Tibial nerve (tissue), 4 donors: ENCODE data around the gene LSMEM2. TPM values are rescaled to one million over a fixed set of nuclear protein-coding genes. Genes with fewer than 3 reads are reported as not detected.

Source experiments
- DNase-seq, 2 donors: peaks; one replicate each; pipeline ENCODE4 v3.0.0-alpha.2; 2019; ENCODE audit warnings: low spot score in 2 of 2
- H3K27ac ChIP-seq, 4 donors: fragments of 200-600 bp; sonication (generic) in 3 of 4; one replicate each; pipeline ENCODE4 v1.5.1; 2017 to 2019; ENCODE audit warnings: mild to moderate bottlenecking in 1 of 4
- H3K27me3 ChIP-seq, 2 donors: fragments of 200-600 bp; sonication (generic) in 1 of 2; one replicate each; pipeline versions ENCODE4 v1.5.1 to v1.6.0; 2017 to 2019
- H3K36me3 ChIP-seq, 3 donors: fragments of 200-600 bp; sonication (generic); one replicate each; pipeline ENCODE4 v1.5.1; 2018 to 2019
- H3K4me1 ChIP-seq, 4 donors: fragments of 200-600 bp; sonication (generic) in 3 of 4; one replicate each; pipeline ENCODE4 v1.5.1; 2017 to 2019
- H3K4me3 ChIP-seq, 4 donors: fragments of 200-600 bp; sonication (generic) in 3 of 4; one replicate each; pipeline ENCODE4 v1.5.1; 2017 to 2019; ENCODE audit warnings: mild to moderate bottlenecking in 1 of 4, moderate library complexity in 1 of 4
- H3K9me3 ChIP-seq, 4 donors: fragments of 200-600 bp; sonication (generic) in 3 of 4; one replicate each; pipeline ENCODE4 v1.5.1; 2017 to 2019
- EP300 ChIP-seq, 2 donors: sonication (generic); formaldehyde crosslinking; IDR thresholded peaks; one replicate each; pipeline ENCODE4 v1.6.1; 2017; ENCODE audit warnings: antibody characterized with exemption in 2 of 2, mild to moderate bottlenecking in 1 of 2
- POLR2A ChIP-seq, 2 donors: fragments of 450-650 bp; IDR thresholded peaks; one replicate each; pipeline ENCODE4 v1.6.1; 2017; ENCODE audit warnings: antibody characterized with exemption in 2 of 2, mild to moderate bottlenecking in 2 of 2, moderate library complexity in 2 of 2
- WGBS, 2 donors: methylation state at CpG; one replicate each; pipeline ENCODE4 v1.1.5; 2018; 5-methylcytosine and 5-hydroxymethylcytosine counted together
- total RNA-seq, 4 donors: library from RNA; depleted of rRNA; stranded (reverse); fragments of >200 nt; gene quantifications; one replicate each; pipeline ENCODE4 v1.1.0, GENCODE V29; 2016
- TF ChIP-seq, protein P1 (sequence below), 5 experiments: fragments of 200-600 bp in 3 of 5; fragments of 450-650 bp in 2 of 5; sonication (generic) in 3 of 5; IDR thresholded peaks; one replicate each; pipeline ENCODE4 v1.5.1; 2016 to 2019; ENCODE audit warnings: antibody characterized with exemption in 5 of 5, mild to moderate bottlenecking in 3 of 5, moderate library complexity in 2 of 5

LSMEM2 gene
- total RNA-seq, 4 donors from 2014 or later: 2.0 to 3.1 (median 2.5) TPM

- DNase-seq: peak; percentile 98
- peak within 1 kb of the TSS; percentile 78 to 97 (median 90) for H3K4me3 ChIP-seq
- TF ChIP-seq, protein P1, sequence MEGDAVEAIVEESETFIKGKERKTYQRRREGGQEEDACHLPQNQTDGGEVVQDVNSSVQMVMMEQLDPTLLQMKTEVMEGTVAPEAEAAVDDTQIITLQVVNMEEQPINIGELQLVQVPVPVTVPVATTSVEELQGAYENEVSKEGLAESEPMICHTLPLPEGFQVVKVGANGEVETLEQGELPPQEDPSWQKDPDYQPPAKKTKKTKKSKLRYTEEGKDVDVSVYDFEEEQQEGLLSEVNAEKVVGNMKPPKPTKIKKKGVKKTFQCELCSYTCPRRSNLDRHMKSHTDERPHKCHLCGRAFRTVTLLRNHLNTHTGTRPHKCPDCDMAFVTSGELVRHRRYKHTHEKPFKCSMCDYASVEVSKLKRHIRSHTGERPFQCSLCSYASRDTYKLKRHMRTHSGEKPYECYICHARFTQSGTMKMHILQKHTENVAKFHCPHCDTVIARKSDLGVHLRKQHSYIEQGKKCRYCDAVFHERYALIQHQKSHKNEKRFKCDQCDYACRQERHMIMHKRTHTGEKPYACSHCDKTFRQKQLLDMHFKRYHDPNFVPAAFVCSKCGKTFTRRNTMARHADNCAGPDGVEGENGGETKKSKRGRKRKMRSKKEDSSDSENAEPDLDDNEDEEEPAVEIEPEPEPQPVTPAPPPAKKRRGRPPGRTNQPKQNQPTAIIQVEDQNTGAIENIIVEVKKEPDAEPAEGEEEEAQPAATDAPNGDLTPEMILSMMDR (IDR thresholded peaks at IDR 0.05): peak in 1 of 5 experiments; percentile 44
- TF ChIP-seq POLR2A (IDR thresholded peaks at IDR 0.05) (peak; percentile 28 to 65), EP300 (IDR thresholded peaks at IDR 0.05) (peak; percentile 87 to 89)
- H3K4me1 ChIP-seq: peaks cover 0 to 67% (median 21%) of the 10 kb centered on the region in 4 donors
- 2 to 5% methylated on average over 30 to 43 of the region's 55 CpGs for WGBS, 2 donors
- peak within 1 kb of the TSS; percentile 57 to 89 (median 86) for H3K27ac ChIP-seq
- no peaks in the 10 kb centered on the region for H3K27me3 ChIP-seq
- H3K9me3 ChIP-seq: no peaks in the 10 kb centered on the region
- H3K36me3 ChIP-seq: peaks cover 5 to 55% (median 17%) of the 10 kb centered on the region in 3 donors
Measured at GRCh38 chr3:50327943-50328691, 49.2 kb downstream of the LSMEM2 start, which contains the start of gene TUSC2. Gene TUSC2 (minus strand): TSS chr3:50328223. CDS start chr3:50328099, 124 bp downstream.

DNA sequence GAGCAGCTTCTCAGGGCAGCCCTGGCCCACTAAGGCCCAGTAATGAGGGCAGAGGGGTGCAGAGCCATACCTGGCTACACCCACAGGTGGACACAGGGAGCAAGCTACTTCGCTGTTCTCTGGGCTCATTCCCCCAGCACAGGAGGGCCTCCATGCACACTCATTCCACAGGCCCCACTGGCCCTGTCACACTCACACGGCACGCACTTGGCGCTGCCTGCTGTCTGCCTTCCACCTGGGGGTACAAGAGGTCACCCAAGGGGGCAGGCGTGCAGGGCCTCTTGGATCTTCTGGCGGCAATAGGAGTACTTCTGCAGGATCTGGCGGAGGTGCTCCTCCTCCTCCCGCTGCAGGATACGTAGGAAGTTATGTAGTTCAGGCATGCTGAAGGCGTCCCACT lies 51.4 kb downstream of the LSMEM2 start:
- TF ChIP-seq EP300 (IDR thresholded peaks at IDR 0.05) (no peak), POLR2A (IDR thresholded peaks at IDR 0.05) (no peak)
- TF ChIP-seq, protein P1 (IDR thresholded peaks at IDR 0.05): no peak
- H3K36me3 ChIP-seq: peaks cover 5 to 50% (median 17%) of the 10 kb centered on the region in 3 donors

GRCh38 chr3:50331364-50331907 lies 52.5 kb downstream of the LSMEM2 start:
- Histone ChIP-seq H3K4me3 (no peak overlapping the region), H3K4me1 (peaks cover 0 to 67% (median 41%) of the 10 kb centered on the region in 4 donors), H3K9me3 (no peaks in the 10 kb centered on the region), H3K27ac (no peak overlapping the region), H3K27me3 (no peaks in the 10 kb centered on the region), H3K36me3 (peaks cover 5 to 39% (median 17%) of the 10 kb centered on the region in 3 donors)
- 87 to 94% methylated on average over 12 to 16 of the region's 19 CpGs for WGBS, 2 donors
- no peak for DNase-seq
- TF ChIP-seq, protein P1 (IDR thresholded peaks at IDR 0.05): no peak
- TF ChIP-seq POLR2A (IDR thresholded peaks at IDR 0.05) (no peak), EP300 (IDR thresholded peaks at IDR 0.05) (no peak)

More for the DNA sequence above, 51.4 kb downstream of the LSMEM2 start:
- no peak overlapping the region for H3K27ac ChIP-seq
- no peaks in the 10 kb centered on the region for H3K27me3 ChIP-seq
- DNase-seq: no peak
- H3K9me3 ChIP-seq: no peaks in the 10 kb centered on the region
- H3K4me1 ChIP-seq: peaks cover 0 to 67% (median 29%) of the 10 kb centered on the region in 4 donors
- whole genome bisulfite sequencing, 2 donors: 86 to 89% methylated on average over 7 to 9 of the region's 10 CpGs
- H3K4me3 ChIP-seq: no peak overlapping the region

GRCh38 chr3:50333744-50334328 lies 54.9 kb downstream of the LSMEM2 start:
- Histone ChIP-seq H3K4me3 (no peak overlapping the region), H3K27ac (peak overlapping the region; percentile 51 to 100 (median 83)), H3K4me1 (peaks cover 0 to 63% (median 41%) of the 10 kb centered on the region in 4 donors), H3K36me3 (peaks cover 5 to 36% (median 17%) of the 10 kb centered on the region in 3 donors), H3K27me3 (no peaks in the 10 kb centered on the region), H3K9me3 (no peaks in the 10 kb centered on the region)
- DNase-seq: peak in 1 of 2 donors; percentile 58
- 39 to 40% methylated on average over 12 of the region's 12 CpGs for WGBS, 2 donors
- TF ChIP-seq POLR2A (IDR thresholded peaks at IDR 0.05): no peak
- TF ChIP-seq, protein P1 (IDR thresholded peaks at IDR 0.05): no peak
- peak; percentile 48 to 70 for TF ChIP-seq EP300 (IDR thresholded peaks at IDR 0.05)
